RWPE1 (cell line): ENCODE measurements around the gene KCNQ5.

ENCODE experiments used
- CTCF ChIA-PET: fragments of 350-600 bp; sonication (Branson Sonifier 250); formaldehyde crosslinking; extraction: SDS; loops from one replicate; lab custom pipeline; 2021; lab: Yijun Ruan, JAX
- POLR2A ChIA-PET: fragments of 400-600 bp; formaldehyde crosslinking; extraction: SDS; loops from one replicate; lab custom pipeline; 2020; ENCODE audit warnings: antibody characterized with exemption; ENCODE audit not compliant: low non-redundant PET; lab: Yijun Ruan, JAX
- DNase-seq: peaks from one replicate; pipeline ENCODE4 v3.0.0; 2012; ENCODE audit warnings: low spot score
- H3K27ac ChIP-seq: fragments of 450-650 bp; 2 replicates; pipeline ENCODE4 v1.5.1; 2017
- CTCF ChIP-seq: fragments of 450-650 bp; conservative IDR thresholded peaks from 2 replicates; pipeline ENCODE4 v1.5.1; 2017; ENCODE audit warnings: low read depth, mild to moderate bottlenecking

Gene KCNQ5

GRCh38 chr6:73073238-73073637, 451.4 kb downstream of the KCNQ5 start:
- POLR2A ChIA-PET = no interaction called here
- no peak for DNase-seq
- TF ChIP-seq CTCF = no peak
- no peak overlapping the region for H3K27ac ChIP-seq
- CTCF ChIA-PET = no interaction called here

GRCh38 chr6:73074175-73074574, 452.3 kb downstream of the KCNQ5 start:
- POLR2A ChIA-PET = no interaction called here
- H3K27ac ChIP-seq = no peak overlapping the region

GRCh38 chr6:73076211-73076954, 454.5 kb downstream of the KCNQ5 start:
- CTCF ChIA-PET = interaction anchor here (0.6 kb wide), 1 partner anchor 14 kb away, joined by 3 read pairs; no protein-coding TSS in a partner anchor
- no peak for DNase-seq
- POLR2A ChIA-PET = no interaction called here
- TF ChIP-seq CTCF = no peak
- H3K27ac ChIP-seq = no peak overlapping the region

More at GRCh38 chr6:73074175-73074574, 452.3 kb downstream of the KCNQ5 start:
- no peak for TF ChIP-seq CTCF
- CTCF ChIA-PET = no interaction called here
- DNase-seq = peak; percentile 21

GRCh38 chr6:73078333-73078862, 456.5 kb downstream of the KCNQ5 start:
- H3K27ac ChIP-seq = no peak overlapping the region
- ChIA-PET CTCF (no interaction called here), POLR2A (no interaction called here)
- no peak for TF ChIP-seq CTCF
- DNase-seq = no peak

GRCh38 chr6:73078908-73079610, 457.2 kb downstream of the KCNQ5 start:
- TF ChIP-seq CTCF = no peak
- no peak overlapping the region for H3K27ac ChIP-seq

GRCh38 chr6:73079611-73079955, 457.7 kb downstream of the KCNQ5 start:
- ChIA-PET POLR2A (no interaction called here), CTCF (interaction anchor here (0.6 kb wide), 1 partner anchor 458 kb away, joined by 4 read pairs; the partner anchor contains the start of gene KCNQ5)
- TF ChIP-seq CTCF = no peak
- no peak overlapping the region for H3K27ac ChIP-seq
- DNase-seq = peak; percentile 3

More at GRCh38 chr6:73078908-73079610, 457.2 kb downstream of the KCNQ5 start:
- POLR2A ChIA-PET = no interaction called here
- CTCF ChIA-PET = no interaction called here
- no peak for DNase-seq
